Pancreas (tissue), 10 donors: ENCODE results near the gene TJP3. TPM values are rescaled to one million over a fixed set of nuclear protein-coding genes. Genes with fewer than 3 reads are reported as not detected.

Source experiments
- ATAC-seq, 4 donors: fragments of 200-7000 bp; cut with Tn5 transposase; one replicate each; pipeline versions ENCODE4 v1.8.0 to v1.9.1; 2020; ENCODE audit warnings: mild to moderate bottlenecking in 4 of 4, moderate library complexity in 4 of 4
- DNase-seq, 6 donors: peaks; one replicate each; pipeline ENCODE4 v3.0.0-alpha.2; 2020
- FAIRE-seq: peaks from 2 replicates; lab custom pipeline; 2012; peaks lifted over from hg19 to GRCh38; lab: Jason Lieb, UNC
- H3K27ac ChIP-seq, 4 donors: fragments of 200-600 bp; sonication (generic); 1 replicate in 3 of 4; 2 replicates in 1 of 4; pipeline versions ENCODE4 v1.5.0 to v1.8.0; 2020
- H3K27me3 ChIP-seq, 4 donors: fragments of 200-600 bp; one replicate each; pipeline ENCODE4 v1.8.0; 2021
- H3K36me3 ChIP-seq, 3 donors: fragments of 200-600 bp; sonication (generic) in 1 of 3; one replicate each; pipeline versions ENCODE4 v1.5.0 to v1.8.0; 2020 to 2021
- H3K4me1 ChIP-seq, 3 donors: fragments of 200-600 bp; one replicate each; pipeline ENCODE4 v1.8.0; 2021
- H3K4me3 ChIP-seq, 4 donors: fragments of 200-600 bp; sonication (generic) in 2 of 4; one replicate each; pipeline versions ENCODE4 v1.5.0 to v1.8.0; 2020 to 2021
- H3K9me3 ChIP-seq, 4 donors: fragments of 200-600 bp; one replicate each; pipeline ENCODE4 v1.8.0; 2021
- WGBS, 2 donors: extraction: QIAGEN DNeasy Blood & Tissue Kit; methylation state at CpG; one replicate each; pipeline ENCODE4 v1.1.7; 2013; 5-methylcytosine and 5-hydroxymethylcytosine counted together
- intact Hi-C, 3 donors: fragments of 100-400 bp; cut with DNase I; formaldehyde crosslinking; loops; one replicate each; pipeline versions ENCODE4 v1.11.1 to v1.14.2; 2022
- polyA plus RNA-seq, 2 donors: library from polyadenylated mRNA; stranded (reverse); fragments of 200-250 nt; gene quantifications; one replicate each; pipeline ENCODE4 v1.2.3, GENCODE V29; 2013
- total RNA-seq, 6 donors: library from RNA; stranded (reverse); fragmentation: NEBNext Ultra II Directional in 4 of 6; extraction: Animal tissue kit (Norgen Biotek cat#: 25700) in 4 of 6; gene quantifications; one replicate each; pipeline versions ENCODE4 v1.2.1 to v1.2.4, GENCODE V29; 2021 to 2023
- TF ChIP-seq, protein P1 (sequence below), 4 donors: fragments of 200-600 bp; sonication (generic) in 3 of 4; IDR thresholded peaks; one replicate each; pipeline versions ENCODE4 v1.5.0 to v1.8.0; 2021; ENCODE audit warnings: antibody characterized with exemption in 4 of 4
- donor health status: healthy with polysubstance abuse.
- donor health status: DM: no; HTN: no; CAD: no; lungs with moderate emphysema.
- donor health status: DM: no; HTN: no; CAD: no.
- donor health status: control.
- donor health status: control.
- donor health status: Bipolar disorder and iron deficiency.
- donor health status: DM: yes; HTN: yes; CAD: no.
- donor health status: DM: no; HTN: no; CAD: no.
- donor health status: DM: no; HTN: no; CAD: no.
- donor health status: DM: yes; HTN: yes; CAD: no.

TJP3 gene
- total and polyA plus RNA-seq, 8 donors: 9.2 to 36.0 (median 15.8) TPM

DNA sequence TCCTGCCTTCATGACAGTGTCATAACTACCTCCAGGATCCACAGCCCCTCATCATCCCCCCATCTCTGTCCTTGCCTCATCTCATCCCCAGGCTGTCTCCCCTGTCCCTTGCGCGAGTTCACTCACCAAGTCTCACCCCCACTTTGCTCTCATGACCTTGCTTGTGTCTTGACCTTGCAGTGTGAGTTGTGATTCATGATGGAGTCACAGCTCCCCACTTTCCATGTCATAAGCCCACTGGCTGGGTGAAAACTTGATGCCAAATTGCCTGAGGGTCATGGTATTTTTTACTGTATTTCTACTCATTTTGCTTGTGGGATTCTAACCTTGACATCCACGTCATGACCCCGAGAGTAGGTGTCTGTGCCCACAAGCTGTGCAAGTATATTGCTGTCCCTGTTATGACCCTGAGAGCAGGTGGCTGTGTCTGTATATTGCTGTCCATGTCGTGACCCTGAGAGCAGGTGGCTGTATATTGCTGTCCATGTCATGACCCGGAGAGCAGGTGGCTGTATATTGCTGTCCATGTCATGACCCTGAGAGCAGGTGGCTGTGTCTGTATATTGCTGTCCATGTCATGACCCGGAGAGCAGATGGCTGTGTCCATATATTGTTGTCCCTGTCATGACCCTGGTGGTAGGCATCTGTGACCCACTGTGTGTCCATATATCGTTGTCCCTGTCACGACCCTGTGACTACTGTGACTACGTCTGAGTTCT lies 29.5 kb downstream of the TJP3 start:
- Histone ChIP-seq H3K36me3 (peaks cover 0 to 11% (median 0%) of the 10 kb centered on the region in 3 donors), H3K27me3 (no peaks in the 10 kb centered on the region), H3K9me3 (no peaks in the 10 kb centered on the region), H3K27ac (no peak overlapping the region), H3K4me3 (no peak overlapping the region), H3K4me1 (no peaks in the 10 kb centered on the region)
- no peak for ATAC-seq
- TF ChIP-seq, protein P1, sequence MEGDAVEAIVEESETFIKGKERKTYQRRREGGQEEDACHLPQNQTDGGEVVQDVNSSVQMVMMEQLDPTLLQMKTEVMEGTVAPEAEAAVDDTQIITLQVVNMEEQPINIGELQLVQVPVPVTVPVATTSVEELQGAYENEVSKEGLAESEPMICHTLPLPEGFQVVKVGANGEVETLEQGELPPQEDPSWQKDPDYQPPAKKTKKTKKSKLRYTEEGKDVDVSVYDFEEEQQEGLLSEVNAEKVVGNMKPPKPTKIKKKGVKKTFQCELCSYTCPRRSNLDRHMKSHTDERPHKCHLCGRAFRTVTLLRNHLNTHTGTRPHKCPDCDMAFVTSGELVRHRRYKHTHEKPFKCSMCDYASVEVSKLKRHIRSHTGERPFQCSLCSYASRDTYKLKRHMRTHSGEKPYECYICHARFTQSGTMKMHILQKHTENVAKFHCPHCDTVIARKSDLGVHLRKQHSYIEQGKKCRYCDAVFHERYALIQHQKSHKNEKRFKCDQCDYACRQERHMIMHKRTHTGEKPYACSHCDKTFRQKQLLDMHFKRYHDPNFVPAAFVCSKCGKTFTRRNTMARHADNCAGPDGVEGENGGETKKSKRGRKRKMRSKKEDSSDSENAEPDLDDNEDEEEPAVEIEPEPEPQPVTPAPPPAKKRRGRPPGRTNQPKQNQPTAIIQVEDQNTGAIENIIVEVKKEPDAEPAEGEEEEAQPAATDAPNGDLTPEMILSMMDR (IDR thresholded peaks at IDR 0.05): no peak
- WGBS, 2 donors: 87 to 94% methylated on average over 10 of the region's 10 CpGs
- DNase-seq: no peak
- intact Hi-C loops: no loop called here
- FAIRE-seq: no peak

DNA sequence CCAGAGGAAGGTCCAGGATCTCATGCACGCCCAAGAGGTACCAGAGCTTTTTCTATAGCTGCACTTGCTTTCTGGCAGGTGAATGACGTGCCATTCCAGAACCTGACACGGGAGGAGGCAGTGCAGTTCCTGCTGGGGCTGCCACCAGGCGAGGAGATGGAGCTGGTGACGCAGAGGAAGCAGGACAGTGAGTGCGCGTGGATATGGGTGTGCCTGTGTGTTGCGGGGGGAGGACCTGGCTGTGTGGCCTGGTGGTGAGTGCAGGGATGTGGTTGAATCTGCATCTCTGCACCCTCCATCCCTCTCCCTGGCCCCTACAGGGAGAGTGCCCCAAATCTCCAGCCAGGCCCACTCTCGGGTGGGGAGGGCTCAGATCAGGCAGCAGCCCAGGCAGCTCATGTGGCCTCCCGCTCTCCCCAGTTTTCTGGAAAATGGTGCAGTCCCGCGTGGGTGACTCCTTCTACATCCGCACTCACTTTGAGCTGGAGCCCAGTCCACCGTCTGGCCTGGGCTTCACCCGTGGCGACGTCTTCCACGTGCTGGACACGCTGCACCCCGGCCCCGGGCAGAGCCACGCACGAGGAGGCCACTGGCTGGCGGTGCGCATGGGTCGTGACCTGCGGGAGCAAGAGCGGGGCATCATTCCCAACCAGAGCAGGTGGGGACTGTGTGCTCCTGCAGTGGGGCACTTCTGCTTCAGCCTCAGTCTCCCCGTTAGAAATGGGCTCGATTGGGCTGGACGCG lies 30.5 kb downstream of the TJP3 start:
- H3K27ac ChIP-seq: no peak overlapping the region
- DNase-seq (no peak), FAIRE-seq (no peak), ATAC-seq (no peak)
- no peaks in the 10 kb centered on the region for H3K27me3 ChIP-seq
- no peak overlapping the region for H3K4me3 ChIP-seq
- H3K36me3 ChIP-seq: peaks cover 0 to 11% (median 0%) of the 10 kb centered on the region in 3 donors
- TF ChIP-seq, protein P1 (IDR thresholded peaks at IDR 0.05): no peak
- 92 to 95% methylated on average over 32 of the region's 32 CpGs for WGBS, 2 donors
- H3K4me1 ChIP-seq: no peaks in the 10 kb centered on the region
- intact Hi-C loops: no loop called here
- no peaks in the 10 kb centered on the region for H3K9me3 ChIP-seq

- Histone ChIP-seq H3K4me3 (no peak overlapping the region), H3K9me3 (no peaks in the 10 kb centered on the region), H3K4me1 (no peaks in the 10 kb centered on the region), H3K27ac (no peak overlapping the region), H3K36me3 (peaks cover 0 to 6% (median 0%) of the 10 kb centered on the region in 3 donors), H3K27me3 (no peaks in the 10 kb centered on the region)
- TF ChIP-seq, protein P1 (IDR thresholded peaks at IDR 0.05): no peak
- no peak for ATAC-seq
- no peak for DNase-seq
- FAIRE-seq: no peak
- intact Hi-C loops: no loop called here
- WGBS, 2 donors: 94 to 98% methylated on average over 24 of the region's 24 CpGs
These were observed 32.2 kb downstream of the TJP3 start for GRCh38 chr19:3740431-3740830.

- TF ChIP-seq, protein P1 (IDR thresholded peaks at IDR 0.05): no peak
- no peaks in the 10 kb centered on the region for H3K36me3 ChIP-seq
- no peaks in the 10 kb centered on the region for H3K9me3 ChIP-seq
- no peaks in the 10 kb centered on the region for H3K27me3 ChIP-seq
- ATAC-seq (no peak), FAIRE-seq (no peak), DNase-seq (no peak)
- 98 to 100% methylated on average over 2 of the region's 2 CpGs for WGBS, 2 donors
- intact Hi-C loops: no loop called here
- H3K27ac ChIP-seq: no peak overlapping the region
- H3K4me3 ChIP-seq: no peak overlapping the region
- no peaks in the 10 kb centered on the region for H3K4me1 ChIP-seq
These were observed 35.3 kb downstream of the TJP3 start for GRCh38 chr19:3743486-3743885.
